ENCODE results near the gene HECTD4.
A peak's percentile ranks its signal among the peaks of the same experiment; 100 is the strongest.

HECTD4 gene

GRCh38 chr12:112381883-112382796, at the start of gene HECTD4:
TSS of gene HECTD4 (minus strand) at chr12:112382431. CDS start at chr12:112382128, 303 bp downstream.
- peak within 1 kb of the TSS; percentile 88 to 97 (median 96) for H3K27ac Mint-ChIP-seq
- peak within 1 kb of the TSS; percentile 98 to 100 (median 98) for H3K4me3 Mint-ChIP-seq
- TF ChIP-seq CTCF (IDR thresholded peaks at IDR 0.05; ENCODE audit: unreplicated experiment in 3 of 3): no peak
- H3K4me1 Mint-ChIP-seq: peaks cover 34% of the 10 kb centered on the region
- no peaks in the 10 kb centered on the region for H3K27me3 Mint-ChIP-seq (ENCODE audit: low read depth)
- no peaks in the 10 kb centered on the region for H3K9me3 Mint-ChIP-seq
- H3K36me3 Mint-ChIP-seq (ENCODE audit: low read depth): peaks cover 7% of the 10 kb centered on the region

GRCh38 chr12:112431965-112432364, 49.7 kb upstream of the HECTD4 start:
- Mint-ChIP-seq H3K4me3 (no peak overlapping the region), H3K9me3 (no peaks in the 10 kb centered on the region), H3K27me3 (ENCODE audit: low read depth) (no peaks in the 10 kb centered on the region), H3K27ac (no peak overlapping the region), H3K36me3 (ENCODE audit: low read depth) (peaks cover 5% of the 10 kb centered on the region), H3K4me1 (no peaks in the 10 kb centered on the region)
- no peak for TF ChIP-seq CTCF (IDR thresholded peaks at IDR 0.05; ENCODE audit: unreplicated experiment in 3 of 3)

- Mint-ChIP-seq H3K4me3 (no peak overlapping the region), H3K36me3 (ENCODE audit: low read depth) (peaks cover 5% of the 10 kb centered on the region), H3K27ac (no peak overlapping the region), H3K27me3 (ENCODE audit: low read depth) (no peaks in the 10 kb centered on the region), H3K4me1 (no peaks in the 10 kb centered on the region), H3K9me3 (no peaks in the 10 kb centered on the region)
- no peak for TF ChIP-seq CTCF (IDR thresholded peaks at IDR 0.05; ENCODE audit: unreplicated experiment in 3 of 3)
Measured at GRCh38 chr12:112430929-112431328, 48.7 kb upstream of the HECTD4 start.

- TF ChIP-seq CTCF (IDR thresholded peaks at IDR 0.05; ENCODE audit: unreplicated experiment in 3 of 3): no peak
- Mint-ChIP-seq H3K9me3 (no peaks in the 10 kb centered on the region), H3K36me3 (ENCODE audit: low read depth) (peaks cover 5% of the 10 kb centered on the region), H3K4me1 (peaks cover 9% of the 10 kb centered on the region), H3K27ac (no peak overlapping the region), H3K27me3 (ENCODE audit: low read depth) (no peaks in the 10 kb centered on the region), H3K4me3 (no peak overlapping the region)
Measured at GRCh38 chr12:112427760-112428159, 45.5 kb upstream of the HECTD4 start.

- H3K4me3 Mint-ChIP-seq: no peak overlapping the region
- no peaks in the 10 kb centered on the region for H3K9me3 Mint-ChIP-seq
- TF ChIP-seq CTCF (IDR thresholded peaks at IDR 0.05; ENCODE audit: unreplicated experiment in 3 of 3): no peak
Measured at GRCh38 chr12:112425582-112426382, 43.6 kb upstream of the HECTD4 start.

More at GRCh38 chr12:112425582-112426382, 43.6 kb upstream of the HECTD4 start:
- peaks cover 5% of the 10 kb centered on the region for H3K36me3 Mint-ChIP-seq (ENCODE audit: low read depth)
- H3K27ac Mint-ChIP-seq: no peak overlapping the region
- H3K4me1 Mint-ChIP-seq: peaks cover 24% of the 10 kb centered on the region
- no peaks in the 10 kb centered on the region for H3K27me3 Mint-ChIP-seq (ENCODE audit: low read depth)

All from nephron (organoid).